ENCODE measurements around the gene TEX51.

The TEX51 gene

GRCh38 chr2:126905991-126906390 lies 7.3 kb downstream of the TEX51 start:
- CTCF ChIA-PET = no interaction called here
- H3K4me1 ChIP-seq (ENCODE audit: control extremely low read depth in 1 of 4, control insufficient read depth in 4 of 4, insufficient read depth in 4 of 4, low read length in 3 of 4) = peaks cover 0 to 3% (median 2%) of the 10 kb centered on the region in 4 experiments
- H3K9me3 ChIP-seq (ENCODE audit: control extremely low read depth in 1 of 5, control insufficient read depth in 4 of 5, insufficient read depth in 2 of 5, low read depth in 1 of 5, low read length in 4 of 5) = peaks cover 0 to 8% (median 0%) of the 10 kb centered on the region in 5 experiments
- H3K4me3 ChIP-seq (ENCODE audit: control insufficient read depth in 1 of 7, extremely low read depth in 1 of 7, insufficient read depth in 4 of 7, low read depth in 2 of 7, low read length in 6 of 7) = no peak overlapping the region
- no peak for DNase-seq
- no peaks in the 10 kb centered on the region for H3K27me3 ChIP-seq (replicated peaks in 2 of 5; ENCODE audit: control insufficient read depth in 4 of 5, insufficient read depth in 5 of 5, low read length in 4 of 5)
- no peaks in the 10 kb centered on the region for H3K36me3 ChIP-seq (ENCODE audit: control insufficient read depth in 4 of 4, insufficient read depth in 4 of 4, low read length in 3 of 4)
- WGBS (ENCODE audit: insufficient coverage) = 84% methylated on average over 4 of the region's 5 CpGs
- POLR2A ChIA-PET = no interaction called here
- no peak overlapping the region for H3K27ac ChIP-seq (ENCODE audit: insufficient read depth in 1 of 2, low read depth in 1 of 2, low read length in 2 of 2, poor library complexity in 1 of 2, severe bottlenecking in 2 of 2)

DNA sequence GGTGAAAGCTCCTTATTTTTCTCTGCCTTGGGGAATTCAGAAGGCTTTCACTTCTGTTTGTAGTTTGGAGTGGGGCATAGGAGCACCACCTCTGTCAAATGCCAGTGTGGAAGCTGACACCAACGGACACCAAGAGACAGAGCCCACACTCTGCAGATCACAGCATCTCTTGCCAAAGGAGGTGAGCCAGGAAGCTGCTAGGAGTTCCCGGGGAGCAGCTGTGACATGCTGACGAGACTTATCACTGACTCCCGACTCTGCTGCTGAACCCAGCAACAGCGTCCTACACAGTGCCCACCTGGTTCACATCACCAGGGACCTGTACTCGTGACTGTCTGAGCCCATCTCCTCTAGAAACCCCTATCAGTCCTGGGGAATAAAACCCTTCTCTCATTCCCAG lies 8.1 kb downstream of the TEX51 start:
- 91% methylated on average over 5 of the region's 6 CpGs for whole genome bisulfite sequencing (ENCODE audit: insufficient coverage)
- no peaks in the 10 kb centered on the region for H3K36me3 ChIP-seq (ENCODE audit: control insufficient read depth in 4 of 4, insufficient read depth in 4 of 4, low read length in 3 of 4)
- no peak overlapping the region for H3K27ac ChIP-seq (ENCODE audit: insufficient read depth in 1 of 2, low read depth in 1 of 2, low read length in 2 of 2, poor library complexity in 1 of 2, severe bottlenecking in 2 of 2)
- H3K9me3 ChIP-seq (ENCODE audit: control extremely low read depth in 1 of 5, control insufficient read depth in 4 of 5, insufficient read depth in 2 of 5, low read depth in 1 of 5, low read length in 4 of 5) = peaks cover 0 to 8% (median 0%) of the 10 kb centered on the region in 5 experiments
- peaks cover 0 to 3% (median 2%) of the 10 kb centered on the region in 4 experiments for H3K4me1 ChIP-seq (ENCODE audit: control extremely low read depth in 1 of 4, control insufficient read depth in 4 of 4, insufficient read depth in 4 of 4, low read length in 3 of 4)
- POLR2A ChIA-PET = no interaction called here
- H3K27me3 ChIP-seq (replicated peaks in 2 of 5; ENCODE audit: control insufficient read depth in 4 of 5, insufficient read depth in 5 of 5, low read length in 4 of 5) = no peaks in the 10 kb centered on the region
- CTCF ChIA-PET = no interaction called here
- DNase-seq = no peak
- H3K4me3 ChIP-seq (ENCODE audit: control insufficient read depth in 1 of 7, extremely low read depth in 1 of 7, insufficient read depth in 4 of 7, low read depth in 2 of 7, low read length in 6 of 7) = no peak overlapping the region

GRCh38 chr2:126907671-126908070 lies 9.0 kb downstream of the TEX51 start:
- Histone ChIP-seq H3K27ac (ENCODE audit: insufficient read depth in 1 of 2, low read depth in 1 of 2, low read length in 2 of 2, poor library complexity in 1 of 2, severe bottlenecking in 2 of 2) (no peak overlapping the region), H3K9me3 (ENCODE audit: control extremely low read depth in 1 of 5, control insufficient read depth in 4 of 5, insufficient read depth in 2 of 5, low read depth in 1 of 5, low read length in 4 of 5) (peaks cover 0 to 8% (median 0%) of the 10 kb centered on the region in 5 experiments), H3K27me3 (replicated peaks in 2 of 5; ENCODE audit: control insufficient read depth in 4 of 5, insufficient read depth in 5 of 5, low read length in 4 of 5) (no peaks in the 10 kb centered on the region), H3K4me1 (ENCODE audit: control extremely low read depth in 1 of 4, control insufficient read depth in 4 of 4, insufficient read depth in 4 of 4, low read length in 3 of 4) (peaks cover 0 to 3% (median 2%) of the 10 kb centered on the region in 4 experiments), H3K4me3 (ENCODE audit: control insufficient read depth in 1 of 7, extremely low read depth in 1 of 7, insufficient read depth in 4 of 7, low read depth in 2 of 7, low read length in 6 of 7) (no peak overlapping the region), H3K36me3 (ENCODE audit: control insufficient read depth in 4 of 4, insufficient read depth in 4 of 4, low read length in 3 of 4) (no peaks in the 10 kb centered on the region)
- DNase-seq = no peak
- 85% methylated on average over 12 of the region's 12 CpGs for WGBS (ENCODE audit: insufficient coverage)
- CTCF ChIA-PET = interaction anchor here (0.6 kb wide), 1 partner anchor 20 kb away, joined by 3 read pairs; no protein-coding TSS in a partner anchor
- POLR2A ChIA-PET = no interaction called here

DNA sequence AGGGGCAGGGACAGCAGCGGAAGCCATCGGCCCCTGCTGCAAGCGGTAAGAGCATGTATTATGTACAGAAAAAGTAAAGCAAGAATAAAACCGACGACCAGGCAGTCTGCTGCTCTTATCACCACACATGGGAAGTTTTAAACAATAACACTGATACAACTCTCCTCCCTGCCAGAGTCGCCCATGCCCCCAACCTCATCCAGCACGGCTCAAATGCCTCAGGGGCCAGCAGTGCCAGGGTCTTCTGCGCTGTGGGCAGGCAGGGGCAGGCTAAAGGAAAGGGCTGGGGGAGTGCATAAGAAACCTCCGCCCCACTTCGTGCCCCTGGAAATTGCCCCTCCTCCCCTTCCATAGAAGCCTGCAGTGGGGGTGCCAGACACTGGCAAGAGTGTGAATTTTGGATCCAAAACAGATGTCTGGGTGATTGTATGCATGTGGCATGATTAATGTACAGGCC lies 10.1 kb downstream of the TEX51 start:
- Histone ChIP-seq H3K4me3 (ENCODE audit: control insufficient read depth in 1 of 7, extremely low read depth in 1 of 7, insufficient read depth in 4 of 7, low read depth in 2 of 7, low read length in 6 of 7) (no peak overlapping the region), H3K4me1 (ENCODE audit: control extremely low read depth in 1 of 4, control insufficient read depth in 4 of 4, insufficient read depth in 4 of 4, low read length in 3 of 4) (peaks cover 0 to 3% (median 2%) of the 10 kb centered on the region in 4 experiments), H3K27ac (ENCODE audit: insufficient read depth in 1 of 2, low read depth in 1 of 2, low read length in 2 of 2, poor library complexity in 1 of 2, severe bottlenecking in 2 of 2) (no peak overlapping the region), H3K36me3 (ENCODE audit: control insufficient read depth in 4 of 4, insufficient read depth in 4 of 4, low read length in 3 of 4) (no peaks in the 10 kb centered on the region), H3K9me3 (ENCODE audit: control extremely low read depth in 1 of 5, control insufficient read depth in 4 of 5, insufficient read depth in 2 of 5, low read depth in 1 of 5, low read length in 4 of 5) (peaks cover 0 to 3% (median 0%) of the 10 kb centered on the region in 5 experiments), H3K27me3 (replicated peaks in 2 of 5; ENCODE audit: control insufficient read depth in 4 of 5, insufficient read depth in 5 of 5, low read length in 4 of 5) (no peaks in the 10 kb centered on the region)
- ChIA-PET POLR2A (no interaction called here), CTCF (no interaction called here)
- WGBS (ENCODE audit: insufficient coverage) = 88% methylated on average over 4 of the region's 10 CpGs
- no peak for DNase-seq

GRCh38 chr2:126909366-126909765 lies 10.7 kb downstream of the TEX51 start:
- DNase-seq = no peak
- 94% methylated on average over 6 of the region's 6 CpGs for WGBS (ENCODE audit: insufficient coverage)
- H3K27ac ChIP-seq (ENCODE audit: insufficient read depth in 1 of 2, low read depth in 1 of 2, low read length in 2 of 2, poor library complexity in 1 of 2, severe bottlenecking in 2 of 2) = no peak overlapping the region
- no peaks in the 10 kb centered on the region for H3K9me3 ChIP-seq (ENCODE audit: control extremely low read depth in 1 of 5, control insufficient read depth in 4 of 5, insufficient read depth in 2 of 5, low read depth in 1 of 5, low read length in 4 of 5)
- ChIA-PET POLR2A (no interaction called here), CTCF (no interaction called here)
- no peak overlapping the region for H3K4me3 ChIP-seq (ENCODE audit: control insufficient read depth in 1 of 7, extremely low read depth in 1 of 7, insufficient read depth in 4 of 7, low read depth in 2 of 7, low read length in 6 of 7)
- H3K27me3 ChIP-seq (replicated peaks in 2 of 5; ENCODE audit: control insufficient read depth in 4 of 5, insufficient read depth in 5 of 5, low read length in 4 of 5) = no peaks in the 10 kb centered on the region
- no peaks in the 10 kb centered on the region for H3K36me3 ChIP-seq (ENCODE audit: control insufficient read depth in 4 of 4, insufficient read depth in 4 of 4, low read length in 3 of 4)
- peaks cover 0 to 3% (median 2%) of the 10 kb centered on the region in 4 experiments for H3K4me1 ChIP-seq (ENCODE audit: control extremely low read depth in 1 of 4, control insufficient read depth in 4 of 4, insufficient read depth in 4 of 4, low read length in 3 of 4)

- CTCF ChIA-PET = no interaction called here
- POLR2A ChIA-PET = no interaction called here
- DNase-seq = no peak
- 100% methylated on average over 3 of the region's 3 CpGs for WGBS (ENCODE audit: insufficient coverage)
- H3K36me3 ChIP-seq (ENCODE audit: control insufficient read depth in 4 of 4, insufficient read depth in 4 of 4, low read length in 3 of 4) = no peaks in the 10 kb centered on the region
- H3K9me3 ChIP-seq (ENCODE audit: control extremely low read depth in 1 of 5, control insufficient read depth in 4 of 5, insufficient read depth in 2 of 5, low read depth in 1 of 5, low read length in 4 of 5) = no peaks in the 10 kb centered on the region
- H3K27me3 ChIP-seq (replicated peaks in 2 of 5; ENCODE audit: control insufficient read depth in 4 of 5, insufficient read depth in 5 of 5, low read length in 4 of 5) = no peaks in the 10 kb centered on the region
- H3K4me1 ChIP-seq (ENCODE audit: control extremely low read depth in 1 of 4, control insufficient read depth in 4 of 4, insufficient read depth in 4 of 4, low read length in 3 of 4) = peaks cover 0 to 3% (median 2%) of the 10 kb centered on the region in 4 experiments
- H3K4me3 ChIP-seq (ENCODE audit: control insufficient read depth in 1 of 7, extremely low read depth in 1 of 7, insufficient read depth in 4 of 7, low read depth in 2 of 7, low read length in 6 of 7) = no peak overlapping the region
- H3K27ac ChIP-seq (ENCODE audit: insufficient read depth in 1 of 2, low read depth in 1 of 2, low read length in 2 of 2, poor library complexity in 1 of 2, severe bottlenecking in 2 of 2) = no peak overlapping the region
These were observed 11.1 kb downstream of the TEX51 start for GRCh38 chr2:126909781-126910180.

- no peak overlapping the region for H3K27ac ChIP-seq (ENCODE audit: insufficient read depth in 1 of 2, low read depth in 1 of 2, low read length in 2 of 2, poor library complexity in 1 of 2, severe bottlenecking in 2 of 2)
- H3K9me3 ChIP-seq (ENCODE audit: control extremely low read depth in 1 of 5, control insufficient read depth in 4 of 5, insufficient read depth in 2 of 5, low read depth in 1 of 5, low read length in 4 of 5) = no peaks in the 10 kb centered on the region
- POLR2A ChIA-PET = no interaction called here
- H3K4me1 ChIP-seq (ENCODE audit: control extremely low read depth in 1 of 4, control insufficient read depth in 4 of 4, insufficient read depth in 4 of 4, low read length in 3 of 4) = peaks cover 0 to 3% (median 2%) of the 10 kb centered on the region in 4 experiments
- H3K4me3 ChIP-seq (ENCODE audit: control insufficient read depth in 1 of 7, extremely low read depth in 1 of 7, insufficient read depth in 4 of 7, low read depth in 2 of 7, low read length in 6 of 7) = no peak overlapping the region
- peak in 2 of 3 donors; percentile 7 to 15 for DNase-seq
- whole genome bisulfite sequencing (ENCODE audit: insufficient coverage) = 0% methylated on average over 1 of the region's 1 CpG
- CTCF ChIA-PET = interaction anchor here (1.2 kb wide), 1 partner anchor 62 kb away, joined by 3 read pairs; no protein-coding TSS in a partner anchor
- no peaks in the 10 kb centered on the region for H3K36me3 ChIP-seq (ENCODE audit: control insufficient read depth in 4 of 4, insufficient read depth in 4 of 4, low read length in 3 of 4)
- H3K27me3 ChIP-seq (replicated peaks in 2 of 5; ENCODE audit: control insufficient read depth in 4 of 5, insufficient read depth in 5 of 5, low read length in 4 of 5) = no peaks in the 10 kb centered on the region
These were observed 11.9 kb downstream of the TEX51 start for GRCh38 chr2:126910637-126911036.

Data from common myeloid progenitor, CD34-positive (primary cell).